K562 (cell line): ENCODE results near the gene TRAIP. TPM values are rescaled to one million over a fixed set of nuclear protein-coding genes. Genes with fewer than 3 reads are reported as not detected.

ENCODE experiments used
- ATAC-seq: fragments of 200-7000 bp; cut with Tn5 transposase; 3 replicates; pipeline ENCODE4 v1.9.1; 2020; ENCODE audit warnings: moderate library complexity
- BruUV-seq: library from RNA; stranded (reverse); fragments of 400-500 nt; replicated peaks from 2 replicates; lab custom pipeline; 2021; lab: Mats Ljungman, UMichigan
- CTCF ChIA-PET: fragments of 300-600 bp; formaldehyde crosslinking; extraction: SDS; loops from one replicate; lab custom pipeline; 2021; ENCODE audit warnings: low intra/inter-chr PET ratio; lab: Yijun Ruan, JAX
- POLR2A ChIA-PET: fragments of 300-600, 350-650 bp; sonication (Branson Sonifier 250); formaldehyde crosslinking; extraction: SDS; loops from one replicate; lab custom pipeline; 2021; ENCODE audit warnings: antibody characterized with exemption, inconsistent platforms; lab: Yijun Ruan, JAX
- DNase-seq, 4 experiments: peaks; one replicate each; pipeline versions ENCODE4 v3.0.0 to v3.0.0-alpha.2; 2011 to 2018; ENCODE audit warnings: low spot score in 3 of 4, mixed read lengths in 3 of 4; ENCODE audit errors: extremely low read depth in 1 of 4
- FAIRE-seq: peaks from 2 replicates; lab custom pipeline; 2011; peaks lifted over from hg19 to GRCh38; lab: Jason Lieb, UNC
- H2AFZ ChIP-seq: 2 replicates; pipeline ENCODE4 v1.6.0; 2011; ENCODE audit warnings: low read depth, low read length, control low read depth, inconsistent platforms
- H3K27ac ChIP-seq: fragments of 200-600 bp; 3 replicates; pipeline ENCODE4 v1.8.0; 2011; ENCODE audit warnings: low read depth, mild to moderate bottlenecking, control low read depth, inconsistent platforms, low read length, moderate library complexity, mixed read lengths; ENCODE audit errors: extremely low read depth
- H3K27me3 ChIP-seq, 2 experiments: fragments of 300-600 bp in 1 of 2; 2 replicates in 1 of 2; 3 replicates in 1 of 2; pipeline versions ENCODE4 v1.6.0 to v1.8.0; 2011; ENCODE audit warnings: inconsistent platforms in 2 of 2, low read length in 2 of 2, mild to moderate bottlenecking in 1 of 2, mixed read lengths in 1 of 2, moderate library complexity in 1 of 2; ENCODE audit not compliant: control insufficient read depth in 2 of 2, insufficient read depth in 2 of 2
- H3K36me3 ChIP-seq: fragments of 300-600 bp; 3 replicates; pipeline ENCODE4 v1.8.0; 2011; ENCODE audit warnings: mild to moderate bottlenecking, low read length, inconsistent platforms; ENCODE audit not compliant: control insufficient read depth, insufficient read depth
- H3K4me1 ChIP-seq, 2 experiments: fragments of 200-600 bp in 1 of 2; replicated peaks in 1 of 2; 2 replicates in 1 of 2; 3 replicates in 1 of 2; pipeline versions ENCODE4 v1.5.1 to v1.8.0; 2011; ENCODE audit warnings: inconsistent platforms in 2 of 2, low read length in 2 of 2, mild to moderate bottlenecking in 1 of 2, mixed read lengths in 1 of 2, moderate library complexity in 1 of 2; ENCODE audit not compliant: control insufficient read depth in 2 of 2, insufficient read depth in 2 of 2
- H3K4me2 ChIP-seq: 2 replicates; pipeline ENCODE4 v1.6.1; 2011; ENCODE audit warnings: low read length, control low read depth, inconsistent platforms, mixed read lengths; ENCODE audit not compliant: insufficient read depth
- H3K4me3 ChIP-seq: fragments of 200-600 bp; sonication (generic), shearing (Covaris generic); 2 replicates; pipeline ENCODE4 v1.5.1; 2016; ENCODE audit warnings: control low read depth, inconsistent platforms
- H3K79me2 ChIP-seq: fragments of 200-600 bp; 3 replicates; pipeline ENCODE4 v1.8.0; 2011; ENCODE audit warnings: low read length, inconsistent platforms; ENCODE audit not compliant: control insufficient read depth, insufficient read depth
- H3K9ac ChIP-seq, 2 experiments: 2 replicates each; pipeline versions ENCODE4 v1.6.0 to v1.6.1; 2011; ENCODE audit warnings: low read depth in 2 of 2, low read length in 2 of 2, control low read depth in 1 of 2, inconsistent platforms in 1 of 2, mild to moderate bottlenecking in 1 of 2, mixed read lengths in 1 of 2; ENCODE audit not compliant: insufficient read depth in 1 of 2
- H3K9me1 ChIP-seq: one replicate; pipeline ENCODE4 v1.6.0; 2011; ENCODE audit warnings: inconsistent platforms, mild to moderate bottlenecking, low read length, moderate library complexity; ENCODE audit not compliant: control insufficient read depth, insufficient read depth
- H3K9me3 ChIP-seq: replicated peaks from 2 replicates; pipeline ENCODE4 v1.5.1; 2011; ENCODE audit warnings: low read depth, low read length, inconsistent platforms; ENCODE audit not compliant: control insufficient read depth, insufficient read depth
- H4K20me1 ChIP-seq: replicated peaks from 2 replicates; pipeline ENCODE4 v1.6.1; 2011; ENCODE audit warnings: low read length, inconsistent platforms, mixed read lengths; ENCODE audit not compliant: control insufficient read depth, insufficient read depth
- BCLAF1 ChIP-seq, 2 experiments: fragments of 450-650 bp in 1 of 2; IDR thresholded peaks; 2 replicates each; pipeline ENCODE4 v1.6.1; 2011 to 2017; ENCODE audit warnings: low read depth in 2 of 2, antibody characterized with exemption in 1 of 2, borderline replicate concordance in 1 of 2, low read length in 1 of 2, mild to moderate bottlenecking in 1 of 2, mixed read lengths in 1 of 2; ENCODE audit not compliant: control insufficient read depth in 1 of 2
- KDM1A ChIP-seq, 2 experiments: fragments of 450-650 bp; IDR thresholded peaks; 2 replicates each; pipeline ENCODE4 v1.6.1; 2016; ENCODE audit warnings: mild to moderate bottlenecking in 2 of 2
- MECOM ChIP-seq: fragments of 250-450 bp; sonication (Bioruptor Pico); IDR thresholded peaks from 2 replicates; pipeline ENCODE4 v1.8.0; 2022; ENCODE audit warnings: inconsistent platforms
- NCOA4 ChIP-seq: fragments of 450-650 bp; IDR thresholded peaks from 2 replicates; pipeline ENCODE4 v1.6.1; 2018; ENCODE audit warnings: mild to moderate bottlenecking; ENCODE audit not compliant: partially characterized antibody
- NONO ChIP-seq, 2 experiments: fragments of 200-400 bp in 1 of 2; fragments of 450-650 bp in 1 of 2; formaldehyde crosslinking in 1 of 2; IDR thresholded peaks; 2 replicates each; pipeline ENCODE4 v1.6.1; 2017; ENCODE audit warnings: low read depth in 2 of 2, mild to moderate bottlenecking in 2 of 2, moderate library complexity in 2 of 2, low read length in 1 of 2
- POLR2A ChIP-seq: fragments of 450-650 bp; conservative IDR thresholded peaks from 2 replicates; pipeline ENCODE4 v1.6.1; 2016
- POU5F1 ChIP-seq: fragments of 150-350 bp; IDR thresholded peaks from 2 replicates; pipeline ENCODE4 v1.6.1; 2014; ENCODE audit warnings: borderline replicate concordance, low read length, low read depth, mild to moderate bottlenecking; ENCODE audit not compliant: partially characterized antibody
- RFX1 ChIP-seq: fragments of 450-650 bp; IDR thresholded peaks from 2 replicates; pipeline ENCODE4 v1.6.1; 2016; ENCODE audit warnings: mild to moderate bottlenecking, moderate library complexity
- RFX5 ChIP-seq: IDR thresholded peaks from 2 replicates; pipeline ENCODE4 v1.6.1; 2011; ENCODE audit warnings: low read depth, mild to moderate bottlenecking, improper control_type of control experiment, low read length
- STAT5B ChIP-seq: fragments of 250-450 bp; sonication (Bioruptor Pico); IDR thresholded peaks from 2 replicates; pipeline ENCODE4 v1.8.0; 2021; ENCODE audit warnings: mild to moderate bottlenecking, inconsistent platforms
- ZFPM2 ChIP-seq: fragments of 250-450 bp; sonication (Bioruptor Pico); IDR thresholded peaks from 2 replicates; pipeline ENCODE4 v1.5.1; 2022; ENCODE audit warnings: mild to moderate bottlenecking
- ZMIZ1 ChIP-seq, 2 experiments: fragments of 150-350 bp in 1 of 2; IDR thresholded peaks; 2 replicates each; pipeline ENCODE4 v1.6.1; 2012 to 2016; ENCODE audit warnings: low read depth in 2 of 2, low read length in 2 of 2, mild to moderate bottlenecking in 1 of 2, moderate library complexity in 1 of 2
- WGBS: fragments of 100-300 bp; shearing (Covaris generic); methylation state at CpG from one replicate; pipeline ENCODE4 v1.1.6; 2016; ENCODE audit warnings: low coverage, mixed read lengths; ENCODE audit not compliant: insufficient coverage; ENCODE audit errors: missing lambda C conversion rate; 5-methylcytosine and 5-hydroxymethylcytosine counted together
- in situ Hi-C: fragments of 300-500 bp; cut with MboI; formaldehyde crosslinking; loops from 4 replicates; pipeline ENCODE4 v1.15.0; 2018; ENCODE audit warnings: inconsistent platforms, mixed read lengths
- intact Hi-C: fragments of 100-400 bp; cut with micrococcal nuclease; formaldehyde crosslinking; loops from 2 replicates; pipeline ENCODE4 v1.14.2; 2022
- polyA plus RNA-seq, 8 experiments: library from polyadenylated mRNA; depleted of rRNA in 4 of 8; stranded (reverse) in 5 of 8; unstranded in 3 of 8; fragments of >200 nt; fragmentation: Nextera tagmentation in 2 of 8; fragmentation: Illumina TruSeq in 1 of 8; extraction: Ambion mirVana in 2 of 8; extraction: Trizol in 1 of 8; gene quantifications; 2 replicates each; pipeline versions ENCODE4 v1.2.1 to v1.2.3, GENCODE V29; 2011 to 2014; ENCODE audit warnings: inconsistent platforms in 1 of 8, missing spikeins in 1 of 8
- total RNA-seq, 7 experiments: library from RNA; depleted of rRNA in 6 of 7; stranded (reverse); fragments of >200 nt in 6 of 7; fragmentation: Illumina TruSeq in 2 of 7; extraction: Trizol in 2 of 7; gene quantifications; 2 replicates each; pipeline versions ENCODE4 v1.2.1 to v1.2.3, GENCODE V29; 2011 to 2021; ENCODE audit warnings: low replicate concordance in 1 of 7

TRAIP gene
- total and polyA plus RNA-seq, 9 of the 15 experiments (the other 6 are each of a cell fraction or from before 2014, with no cell fraction given) = 14.3 to 38.6 (median 21.2) TPM

- ChIA-PET POLR2A (interaction anchor here (0.6 kb wide), 1 partner anchor 245 kb away, joined by 3 read pairs; no protein-coding TSS in a partner anchor), CTCF (no interaction called here)
- H3K27me3 ChIP-seq = peaks cover 4 to 29% of the 10 kb centered on the region in 2 experiments; a peak in 3 of 5 replicates
- no peaks in the 10 kb centered on the region for H3K9me3 ChIP-seq
- TF ChIP-seq NCOA4 (no peak), NONO (IDR thresholded peaks at IDR 0.05; ENCODE audit: low read depth in 2 of 2, low read length in 1 of 2) (no peak), POLR2A (no peak), ZMIZ1 (IDR thresholded peaks at IDR 0.05; ENCODE audit: low read depth in 2 of 2, low read length in 2 of 2) (no peak), POU5F1 (no peak), RFX5 (peak; percentile 65), KDM1A (IDR thresholded peaks at IDR 0.05) (no peak), ZFPM2 (CRISPR knock-in tag) (no peak), MECOM (CRISPR knock-in tag) (no peak), RFX1 (peak; percentile 49; the same call in 1 of the 2 replicates), BCLAF1 (IDR thresholded peaks at IDR 0.05; ENCODE audit: borderline replicate concordance in 1 of 2, control insufficient read depth in 1 of 2, low read depth in 2 of 2, low read length in 1 of 2) (no peak), STAT5B (CRISPR knock-in tag) (no peak)
- peaks cover 6% of the 10 kb centered on the region; the same call in 1 of the 2 replicates for H4K20me1 ChIP-seq
- in situ Hi-C loops = no loop called here
- intact Hi-C loops = no loop called here
- DNase-seq = peak; percentile 21 to 46 (median 36)
- 4% methylated on average over 8 of the region's 23 CpGs for WGBS
- H3K27ac ChIP-seq = no peak overlapping the region
- peak overlapping the region in 1 of 2 experiments; percentile 83; a peak in 2 of 4 replicates for H3K9ac ChIP-seq
- H3K9me1 ChIP-seq = no peaks in the 10 kb centered on the region
- no peaks in the 10 kb centered on the region for H3K36me3 ChIP-seq
- H3K79me2 ChIP-seq = no peaks in the 10 kb centered on the region
- peak overlapping the region; percentile 26; the same call in 1 of the 2 replicates for H3K4me3 ChIP-seq
- peaks cover 0 to 22% of the 10 kb centered on the region in 2 experiments; a peak in 2 of 5 replicates for H3K4me1 ChIP-seq
- peak overlapping the region; percentile 40; the same call in 1 of the 2 replicates for H2AFZ ChIP-seq
- peak overlapping the region; percentile 49; the same call in 1 of the 2 replicates for H3K4me2 ChIP-seq
- no TSS peak for BruUV-seq
- ATAC-seq = peak; percentile 50
- FAIRE-seq = no peak
Observed at GRCh38 chr3:49868862-49869466, 12.6 kb upstream of the TRAIP start.
